ENCODE results near the gene SLC25A11.

SLC25A11 gene

DNA sequence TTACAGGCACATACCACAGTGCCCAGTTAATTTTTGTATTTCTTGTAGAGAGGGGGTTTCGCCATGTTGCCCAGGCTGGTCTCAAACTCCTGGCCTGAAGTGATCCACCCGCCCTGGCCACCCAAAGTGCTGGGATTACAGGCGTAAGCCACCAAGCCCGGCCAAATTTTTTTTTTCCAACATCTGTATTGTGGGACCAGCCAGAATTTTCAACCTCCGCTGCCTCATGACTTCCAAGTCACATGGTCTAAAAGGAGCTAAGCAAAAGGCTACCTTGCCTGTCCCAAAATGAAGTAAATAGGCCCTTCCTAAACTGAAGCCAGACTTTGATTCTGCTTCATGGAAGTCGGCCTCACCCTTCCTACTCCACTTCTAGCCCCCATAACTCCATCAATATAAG lies 32.0 kb upstream of the SLC25A11 start:
- no peak for DNase-seq (ENCODE audit: extremely low spot score)
- TF ChIP-seq, protein P1, sequence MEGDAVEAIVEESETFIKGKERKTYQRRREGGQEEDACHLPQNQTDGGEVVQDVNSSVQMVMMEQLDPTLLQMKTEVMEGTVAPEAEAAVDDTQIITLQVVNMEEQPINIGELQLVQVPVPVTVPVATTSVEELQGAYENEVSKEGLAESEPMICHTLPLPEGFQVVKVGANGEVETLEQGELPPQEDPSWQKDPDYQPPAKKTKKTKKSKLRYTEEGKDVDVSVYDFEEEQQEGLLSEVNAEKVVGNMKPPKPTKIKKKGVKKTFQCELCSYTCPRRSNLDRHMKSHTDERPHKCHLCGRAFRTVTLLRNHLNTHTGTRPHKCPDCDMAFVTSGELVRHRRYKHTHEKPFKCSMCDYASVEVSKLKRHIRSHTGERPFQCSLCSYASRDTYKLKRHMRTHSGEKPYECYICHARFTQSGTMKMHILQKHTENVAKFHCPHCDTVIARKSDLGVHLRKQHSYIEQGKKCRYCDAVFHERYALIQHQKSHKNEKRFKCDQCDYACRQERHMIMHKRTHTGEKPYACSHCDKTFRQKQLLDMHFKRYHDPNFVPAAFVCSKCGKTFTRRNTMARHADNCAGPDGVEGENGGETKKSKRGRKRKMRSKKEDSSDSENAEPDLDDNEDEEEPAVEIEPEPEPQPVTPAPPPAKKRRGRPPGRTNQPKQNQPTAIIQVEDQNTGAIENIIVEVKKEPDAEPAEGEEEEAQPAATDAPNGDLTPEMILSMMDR (IDR thresholded peaks at IDR 0.05; ENCODE audit: control extremely low read depth, extremely low read depth, low read depth, missing control alignments), result no peak
- ChIA-PET CTCF (interaction anchor here (1.0 to 5.5 kb wide), 5 partner anchors 8 to 17 kb away, joined by 3 to 47 read pairs (median 6); no protein-coding TSS in a partner anchor), POLR2A (no interaction called here)

DNA sequence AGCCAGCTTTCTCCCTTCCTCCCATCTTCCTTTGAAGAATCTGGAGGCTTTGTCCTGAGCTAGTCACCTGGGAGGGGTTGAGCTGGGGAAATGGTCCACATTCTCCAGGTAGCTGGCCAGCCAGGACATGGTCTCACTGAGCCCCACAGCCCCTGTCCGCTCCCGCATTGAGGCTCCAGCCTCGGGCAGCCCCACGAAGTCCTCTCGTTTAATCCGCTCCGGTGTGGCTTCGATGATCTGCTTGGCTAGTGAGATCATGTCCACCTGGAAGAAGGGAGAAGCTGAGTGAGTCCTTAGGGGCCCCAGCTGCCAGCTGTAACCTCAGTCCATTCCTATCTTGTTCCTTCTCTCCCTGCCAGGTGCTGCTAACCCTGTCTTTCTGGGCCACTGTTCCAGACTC lies 30.4 kb upstream of the SLC25A11 start:
- POLR2A ChIA-PET, result interaction anchor here (1.0 kb wide), 1 partner anchor 19 kb away, joined by 3 read pairs; no protein-coding TSS in a partner anchor
- TF ChIP-seq, protein P1 (IDR thresholded peaks at IDR 0.05; ENCODE audit: control extremely low read depth, extremely low read depth, low read depth, missing control alignments), result no peak
- no peak for DNase-seq (ENCODE audit: extremely low spot score)
- CTCF ChIA-PET, result interaction anchor here (1.2 to 5.5 kb wide), 9 partner anchors 10 to 92 kb away, joined by 3 to 47 read pairs (median 4); partner anchors contain the start of genes INCA1 and KIF1C

DNA sequence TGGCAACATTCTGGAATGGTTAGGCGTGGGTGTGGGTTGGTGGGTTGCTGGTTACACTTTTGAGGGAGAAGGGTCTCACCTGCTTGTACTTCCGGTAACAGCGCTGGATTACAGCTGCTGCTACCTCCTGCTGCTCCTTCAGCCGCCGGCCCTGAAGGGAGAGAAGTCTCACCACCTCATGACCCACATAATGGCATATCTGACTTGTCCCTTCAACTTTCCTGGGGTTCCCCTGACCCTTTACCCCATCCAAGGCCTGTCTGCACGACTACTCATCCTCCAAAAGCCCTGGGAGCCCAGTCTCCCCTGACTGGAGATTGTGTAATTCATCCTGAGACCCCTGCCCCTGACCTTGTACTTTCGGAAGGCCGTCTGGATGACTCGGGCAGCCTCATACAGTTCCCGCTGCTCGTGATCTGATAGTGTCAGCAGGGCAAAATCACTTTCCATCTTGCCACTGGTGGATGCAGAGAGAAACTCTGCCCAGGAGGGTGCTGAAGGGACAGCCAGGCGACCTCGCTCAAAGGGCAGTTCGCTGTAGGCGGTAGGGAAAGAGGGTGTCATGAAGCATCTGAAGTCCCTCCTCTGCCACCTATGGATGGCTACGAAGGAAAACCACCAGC lies 29.8 kb upstream of the SLC25A11 start:
- DNase-seq (ENCODE audit: extremely low spot score), result no peak
- POLR2A ChIA-PET, result interaction anchor here (0.6 to 1.0 kb wide), 2 partner anchors 18 to 45 kb away, joined by 3 read pairs; no protein-coding TSS in a partner anchor
- CTCF ChIA-PET, result interaction anchor here (1.0 to 5.5 kb wide), 8 partner anchors 10 to 92 kb away, joined by 3 to 47 read pairs (median 4); partner anchors contain the start of gene CAMTA2
- TF ChIP-seq, protein P1 (IDR thresholded peaks at IDR 0.05; ENCODE audit: control extremely low read depth, extremely low read depth, low read depth, missing control alignments), result no peak

- CTCF ChIA-PET, result interaction anchor here (1.0 to 5.5 kb wide), 3 partner anchors 11 to 93 kb away, joined by 3 to 47 read pairs (median 9); partner anchors contain the start of gene CAMTA2
- TF ChIP-seq, protein P1 (IDR thresholded peaks at IDR 0.05; ENCODE audit: control extremely low read depth, extremely low read depth, low read depth, missing control alignments), result no peak
- POLR2A ChIA-PET, result interaction anchor here (0.6 kb wide), 1 partner anchor 44 kb away, joined by 3 read pairs; no protein-coding TSS in a partner anchor
- DNase-seq (ENCODE audit: extremely low spot score), result no peak
Measured at GRCh38 chr17:4969047-4969550, 29.3 kb upstream of the SLC25A11 start.

- no peak for DNase-seq (ENCODE audit: extremely low spot score)
- TF ChIP-seq, protein P1 (IDR thresholded peaks at IDR 0.05; ENCODE audit: control extremely low read depth, extremely low read depth, low read depth, missing control alignments), result no peak
- ChIA-PET CTCF (interaction anchor here (1.0 to 5.5 kb wide), 3 partner anchors 12 to 93 kb away, joined by 3 to 47 read pairs (median 9); partner anchors contain the start of gene CAMTA2), POLR2A (interaction anchor here (0.5 to 2.0 kb wide), 2 partner anchors 13 to 15 kb away, joined by 4 to 6 read pairs; no protein-coding TSS in a partner anchor)
Measured at GRCh38 chr17:4968486-4969046, 28.7 kb upstream of the SLC25A11 start.
